ENCODE data around the gene CHCHD4. TPM values are rescaled to one million over a fixed set of nuclear protein-coding genes. Genes with fewer than 3 reads are reported as not detected.

The CHCHD4 gene
- total RNA-seq, 1 donor from 2014 or later = 7.3 TPM

GRCh38 chr3:14150078-14150477, 25.4 kb upstream of the CHCHD4 start:
- Mint-ChIP-seq H3K9me3 (no peaks in the 10 kb centered on the region), H3K4me1 (peaks cover 3% of the 10 kb centered on the region), H3K27me3 (ENCODE audit: low read depth) (no peaks in the 10 kb centered on the region), H3K27ac (no peak overlapping the region), H3K36me3 (peaks cover 40% of the 10 kb centered on the region), H3K4me3 (no peak overlapping the region)
- TF ChIP-seq, protein P1, sequence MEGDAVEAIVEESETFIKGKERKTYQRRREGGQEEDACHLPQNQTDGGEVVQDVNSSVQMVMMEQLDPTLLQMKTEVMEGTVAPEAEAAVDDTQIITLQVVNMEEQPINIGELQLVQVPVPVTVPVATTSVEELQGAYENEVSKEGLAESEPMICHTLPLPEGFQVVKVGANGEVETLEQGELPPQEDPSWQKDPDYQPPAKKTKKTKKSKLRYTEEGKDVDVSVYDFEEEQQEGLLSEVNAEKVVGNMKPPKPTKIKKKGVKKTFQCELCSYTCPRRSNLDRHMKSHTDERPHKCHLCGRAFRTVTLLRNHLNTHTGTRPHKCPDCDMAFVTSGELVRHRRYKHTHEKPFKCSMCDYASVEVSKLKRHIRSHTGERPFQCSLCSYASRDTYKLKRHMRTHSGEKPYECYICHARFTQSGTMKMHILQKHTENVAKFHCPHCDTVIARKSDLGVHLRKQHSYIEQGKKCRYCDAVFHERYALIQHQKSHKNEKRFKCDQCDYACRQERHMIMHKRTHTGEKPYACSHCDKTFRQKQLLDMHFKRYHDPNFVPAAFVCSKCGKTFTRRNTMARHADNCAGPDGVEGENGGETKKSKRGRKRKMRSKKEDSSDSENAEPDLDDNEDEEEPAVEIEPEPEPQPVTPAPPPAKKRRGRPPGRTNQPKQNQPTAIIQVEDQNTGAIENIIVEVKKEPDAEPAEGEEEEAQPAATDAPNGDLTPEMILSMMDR (IDR thresholded peaks at IDR 0.05; ENCODE audit: unreplicated experiment) = no peak
- DNase-seq (ENCODE audit: low spot score in 2 of 2, unreplicated experiment in 2 of 2) = no peak

- no peak overlapping the region for H3K4me3 Mint-ChIP-seq
- no peaks in the 10 kb centered on the region for H3K27me3 Mint-ChIP-seq (ENCODE audit: low read depth)
- H3K27ac Mint-ChIP-seq = peak overlapping the region; percentile 39
- H3K36me3 Mint-ChIP-seq = peaks cover 29% of the 10 kb centered on the region
- DNase-seq (ENCODE audit: low spot score in 2 of 2, unreplicated experiment in 2 of 2) = no peak
- H3K4me1 Mint-ChIP-seq = peaks cover 17% of the 10 kb centered on the region
- TF ChIP-seq, protein P1 (IDR thresholded peaks at IDR 0.05; ENCODE audit: unreplicated experiment) = no peak
- no peaks in the 10 kb centered on the region for H3K9me3 Mint-ChIP-seq
Observed at GRCh38 chr3:14148041-14148985, 23.6 kb upstream of the CHCHD4 start.

- TF ChIP-seq, protein P1 (IDR thresholded peaks at IDR 0.05; ENCODE audit: unreplicated experiment) = no peak
- Mint-ChIP-seq H3K36me3 (peaks cover 27% of the 10 kb centered on the region), H3K4me1 (peaks cover 22% of the 10 kb centered on the region), H3K9me3 (no peaks in the 10 kb centered on the region), H3K4me3 (no peak overlapping the region), H3K27ac (peak overlapping the region; percentile 39), H3K27me3 (ENCODE audit: low read depth) (no peaks in the 10 kb centered on the region)
- DNase-seq (ENCODE audit: low spot score in 2 of 2, unreplicated experiment in 2 of 2) = no peak
Observed at GRCh38 chr3:14147617-14148016, 22.9 kb upstream of the CHCHD4 start.

DNA sequence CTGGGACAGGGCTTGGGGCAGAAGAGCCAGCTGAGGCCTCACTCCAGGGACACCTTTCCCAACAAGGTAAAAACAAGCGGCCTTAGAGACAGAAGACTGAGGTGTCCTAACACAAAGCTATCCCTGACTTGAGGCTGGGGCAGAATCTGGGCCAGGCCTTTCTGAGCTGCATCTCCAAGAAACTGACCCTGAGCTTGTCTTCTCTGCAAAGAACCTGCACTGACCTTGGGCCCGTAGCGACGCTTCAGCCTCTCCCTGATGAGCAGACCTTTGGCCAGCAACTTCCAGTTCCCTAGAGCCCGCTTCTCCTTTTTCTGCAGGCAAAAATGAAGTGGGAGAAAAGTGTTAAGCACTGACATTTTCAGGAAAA, 22.4 kb upstream of the CHCHD4 start:
- Mint-ChIP-seq H3K27me3 (ENCODE audit: low read depth) (no peaks in the 10 kb centered on the region), H3K27ac (no peak overlapping the region), H3K9me3 (no peaks in the 10 kb centered on the region), H3K4me3 (no peak overlapping the region), H3K4me1 (peaks cover 25% of the 10 kb centered on the region), H3K36me3 (peaks cover 22% of the 10 kb centered on the region)
- DNase-seq (ENCODE audit: low spot score in 2 of 2, unreplicated experiment in 2 of 2) = peak in 1 of 2 experiments; percentile 25
- TF ChIP-seq, protein P1 (IDR thresholded peaks at IDR 0.05; ENCODE audit: unreplicated experiment) = no peak

- H3K4me3 Mint-ChIP-seq = no peak overlapping the region
- peak in 1 of 2 experiments; percentile 28 for DNase-seq (ENCODE audit: low spot score in 2 of 2, unreplicated experiment in 2 of 2)
- no peak overlapping the region for H3K27ac Mint-ChIP-seq
- no peaks in the 10 kb centered on the region for H3K9me3 Mint-ChIP-seq
- H3K36me3 Mint-ChIP-seq = peaks cover 26% of the 10 kb centered on the region
- TF ChIP-seq, protein P1 (IDR thresholded peaks at IDR 0.05; ENCODE audit: unreplicated experiment) = no peak
- peaks cover 25% of the 10 kb centered on the region for H3K4me1 Mint-ChIP-seq
- H3K27me3 Mint-ChIP-seq (ENCODE audit: low read depth) = no peaks in the 10 kb centered on the region
Observed at GRCh38 chr3:14146381-14147065, 21.9 kb upstream of the CHCHD4 start.
